Measurements from ENCODE around the gene MACROH2A1.

GRCh38 chr5:135295852-135296251 lies 103.2 kb downstream of the MACROH2A1 start:
- TF ChIP-seq CTCF (IDR thresholded peaks at IDR 0.05 in 4 of 5, conservative IDR thresholded peaks at IDR 0.05 in 1 of 5) (no peak), POLR2A (IDR thresholded peaks at IDR 0.05) (no peak)
